ENCODE measurements around the gene SKI. TPM values are rescaled to one million over a fixed set of nuclear protein-coding genes. Genes with fewer than 3 reads are reported as not detected.
A peak's percentile ranks its signal among the peaks of the same experiment; 100 is the strongest.
"Not testable (repeated sequence)": the region's sequence is repeated elsewhere in the genome, so short reads cannot be mapped to it uniquely, and the experiment has no call there.

Gene SKI
- polyA plus RNA-seq, 6 donors from 2014 or later, result 0.26 to 1.3 (median 0.52) TPM; not detected in 1

DNA sequence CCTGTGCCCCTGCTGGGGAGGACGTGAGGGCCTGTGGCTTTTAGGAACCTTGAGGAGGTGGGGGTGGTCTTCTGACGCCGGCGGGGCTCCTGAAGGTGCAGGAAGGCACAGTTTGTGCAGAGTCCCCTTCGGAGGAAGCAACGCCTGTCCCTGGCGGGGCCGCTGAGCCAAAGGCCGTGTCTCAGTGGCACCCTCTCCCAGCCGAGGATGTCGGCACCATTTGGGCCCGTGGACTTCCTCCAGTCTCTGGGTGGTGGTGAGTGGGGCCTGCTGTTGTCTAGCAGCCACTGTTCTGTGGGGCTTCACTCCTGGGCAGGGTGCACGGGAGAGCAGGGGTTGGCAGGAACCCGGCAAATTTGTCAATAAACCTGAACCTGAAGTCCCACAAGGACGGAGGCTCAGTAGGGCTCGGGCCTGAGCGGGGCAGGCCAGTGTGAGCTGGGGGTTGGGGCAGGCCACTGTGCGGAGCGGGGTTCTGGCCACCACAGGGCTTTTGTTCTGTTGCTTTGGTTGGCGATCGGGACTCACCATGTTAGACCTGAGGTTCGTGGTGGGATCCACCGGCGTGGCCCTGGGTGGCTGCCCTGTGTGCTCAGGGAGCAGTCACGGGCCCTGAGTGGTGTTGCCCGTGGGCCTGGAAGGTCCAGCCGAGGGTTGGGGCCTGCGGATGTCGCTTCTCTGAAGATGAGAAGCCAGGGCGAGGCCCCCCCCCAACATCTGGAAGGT lies 64.8 kb downstream of the SKI start:
- no peak for ATAC-seq (ENCODE audit: low read depth in 2 of 2)

DNA sequence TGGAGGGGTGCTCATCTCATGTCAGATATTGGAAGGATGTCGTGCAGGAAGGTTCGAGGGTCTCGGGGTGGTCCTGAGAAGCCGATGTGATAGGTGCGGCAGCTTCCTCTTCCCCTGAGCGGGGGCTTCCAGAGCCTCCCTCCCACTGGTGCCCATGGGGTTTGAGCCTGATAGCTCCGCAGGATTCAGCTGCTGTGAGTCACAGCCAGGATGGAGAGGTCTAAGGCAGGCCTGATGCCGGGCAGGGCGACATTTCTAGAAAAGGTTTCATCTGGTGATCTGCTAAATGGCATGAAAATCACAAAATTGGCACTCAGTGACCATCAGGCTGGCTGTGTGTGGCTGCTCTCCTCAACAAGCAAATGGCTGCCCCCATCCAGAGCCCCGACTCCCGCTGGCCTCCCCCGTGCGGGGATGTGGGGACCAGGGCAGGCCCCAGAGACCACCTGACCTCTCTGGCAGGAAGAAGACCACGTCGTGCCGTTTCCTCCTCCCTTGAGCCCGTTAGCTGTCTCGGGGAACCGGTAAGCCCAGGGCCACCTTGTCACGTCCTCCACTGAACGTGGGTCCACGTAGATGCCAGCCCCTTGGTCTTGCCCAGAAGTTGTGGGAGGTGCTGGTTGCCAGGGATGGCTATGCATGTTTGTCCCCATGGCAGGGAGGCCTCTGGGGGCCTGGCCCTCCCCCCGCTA lies 66.1 kb downstream of the SKI start:
- Mint-ChIP-seq H3K27ac (peak overlapping the region in 3 of 6 donors; percentile 75 to 99 (median 84)), H3K9me3 (no peaks in the 10 kb centered on the region), H3K36me3 (no peaks in the 10 kb centered on the region), H3K4me1 (peaks cover 45 to 75% (median 72%) of the 10 kb centered on the region in 3 donors), H3K27me3 (no peaks in the 10 kb centered on the region), H3K4me3 (peak overlapping the region in 3 of 8 donors; percentile 21 to 66 (median 59))
- no peak for ATAC-seq (ENCODE audit: low read depth in 2 of 2)
- no peak for DNase-seq

More for the DNA sequence above, 64.8 kb downstream of the SKI start:
- Mint-ChIP-seq H3K4me3 (peak overlapping the region in 1 of 8 donors; percentile 43), H3K27ac (peak overlapping the region in 4 of 6 donors; percentile 57 to 99 (median 80)), H3K27me3 (no peaks in the 10 kb centered on the region), H3K36me3 (no peaks in the 10 kb centered on the region), H3K9me3 (no peaks in the 10 kb centered on the region), H3K4me1 (peaks cover 42 to 79% (median 71%) of the 10 kb centered on the region in 3 donors)
- no peak for DNase-seq

DNA sequence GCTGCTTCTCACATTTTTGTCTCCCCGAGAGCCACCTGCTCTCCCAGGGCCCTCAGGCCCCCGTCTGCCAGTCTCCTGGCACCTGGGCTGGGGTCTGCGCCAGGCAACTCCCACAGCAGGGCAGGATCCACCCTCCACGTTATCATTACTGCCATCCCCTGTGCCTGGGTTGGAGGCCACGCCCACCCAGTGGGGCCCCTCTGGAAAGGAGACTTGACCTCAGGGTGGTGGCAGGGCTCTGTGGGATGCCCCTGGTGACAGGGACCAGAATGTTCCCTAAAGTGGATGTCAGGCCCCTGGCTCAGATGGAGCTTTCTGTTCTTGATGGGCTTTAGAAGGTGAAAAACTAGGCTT lies 66.6 kb downstream of the SKI start:
- no peak for ATAC-seq (ENCODE audit: low read depth in 2 of 2)

DNA sequence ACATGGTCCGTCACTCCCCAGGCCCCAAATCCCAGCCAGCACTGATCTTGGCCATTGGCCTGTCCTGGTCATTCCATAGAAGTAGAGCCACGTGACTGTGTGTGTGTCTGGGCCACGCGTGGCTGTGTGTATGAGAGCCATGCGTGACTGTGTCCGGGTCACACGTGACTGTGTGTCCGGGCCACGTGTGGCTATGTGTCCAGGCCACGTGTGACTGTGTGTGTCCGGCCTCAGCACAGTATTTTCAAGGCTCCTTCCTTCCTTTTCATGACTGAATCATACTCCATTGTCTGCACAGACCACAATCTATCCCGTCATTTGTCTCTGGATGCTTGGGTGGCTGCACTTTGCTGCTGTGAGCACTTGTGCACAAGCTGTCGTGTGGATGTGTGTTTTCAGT lies 67.4 kb downstream of the SKI start:
- H3K4me3 Mint-ChIP-seq, result peak overlapping the region in 1 of 8 donors; percentile 21
- H3K4me1 Mint-ChIP-seq, result peaks cover 39 to 76% (median 72%) of the 10 kb centered on the region in 3 donors
- H3K9me3 Mint-ChIP-seq, result no peaks in the 10 kb centered on the region
- H3K27ac Mint-ChIP-seq, result peak overlapping the region in 2 of 6 donors; percentile 64 to 99
- H3K36me3 Mint-ChIP-seq, result no peaks in the 10 kb centered on the region
- DNase-seq, result no peak
- no peaks in the 10 kb centered on the region for H3K27me3 Mint-ChIP-seq
- ATAC-seq (ENCODE audit: low read depth in 2 of 2), result no peak

More for the DNA sequence above, 66.6 kb downstream of the SKI start:
- H3K4me3 Mint-ChIP-seq, result no peak overlapping the region
- H3K4me1 Mint-ChIP-seq, result peaks cover 41 to 76% (median 74%) of the 10 kb centered on the region in 3 donors
- DNase-seq, result no peak
- no peaks in the 10 kb centered on the region for H3K27me3 Mint-ChIP-seq
- H3K9me3 Mint-ChIP-seq, result no peaks in the 10 kb centered on the region
- peak overlapping the region in 4 of 6 donors; percentile 26 to 99 (median 70) for H3K27ac Mint-ChIP-seq
- H3K36me3 Mint-ChIP-seq, result no peaks in the 10 kb centered on the region

DNA sequence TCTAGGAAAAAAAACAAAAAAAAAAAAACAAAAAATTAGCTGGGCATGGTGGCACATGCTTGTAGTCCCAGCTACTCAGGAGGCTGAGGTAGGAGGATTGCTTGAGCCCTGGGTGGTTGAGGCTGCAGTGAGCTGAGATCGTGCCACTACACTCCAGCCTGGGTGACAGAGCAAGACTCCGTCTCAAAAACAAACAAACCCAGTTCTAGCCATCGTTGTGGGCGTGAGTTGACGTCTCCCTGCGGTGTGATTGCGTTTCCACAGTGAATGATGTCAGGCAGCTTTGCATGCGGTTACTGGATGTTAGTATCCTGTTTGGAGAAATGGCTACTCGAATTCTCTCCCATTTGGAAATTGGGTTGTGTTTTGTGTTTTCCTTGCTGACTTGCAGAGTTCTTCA lies 68.1 kb downstream of the SKI start:
- Mint-ChIP-seq H3K4me1 (peaks cover 33 to 76% (median 69%) of the 10 kb centered on the region in 3 donors), H3K4me3 (peak overlapping the region in 2 of 8 donors; percentile 33 to 52), H3K27ac (peak overlapping the region in 2 of 6 donors; percentile 80 to 99)
- not testable (repeated sequence) for H3K36me3 Mint-ChIP-seq; DNase-seq; H3K9me3 Mint-ChIP-seq; H3K27me3 Mint-ChIP-seq; ATAC-seq (ENCODE audit: low read depth in 2 of 2)

GRCh38 chr1:2296614-2297013 lies 68.5 kb downstream of the SKI start:
- H3K9me3 Mint-ChIP-seq, result no peaks in the 10 kb centered on the region
- peak overlapping the region in 3 of 6 donors; percentile 29 to 99 (median 80) for H3K27ac Mint-ChIP-seq
- no peaks in the 10 kb centered on the region for H3K27me3 Mint-ChIP-seq
- peaks cover 36 to 76% (median 70%) of the 10 kb centered on the region in 3 donors for H3K4me1 Mint-ChIP-seq
- ATAC-seq (ENCODE audit: low read depth in 2 of 2), result no peak
- peak overlapping the region in 2 of 8 donors; percentile 33 to 52 for H3K4me3 Mint-ChIP-seq
- no peak for DNase-seq
- no peaks in the 10 kb centered on the region for H3K36me3 Mint-ChIP-seq

DNA sequence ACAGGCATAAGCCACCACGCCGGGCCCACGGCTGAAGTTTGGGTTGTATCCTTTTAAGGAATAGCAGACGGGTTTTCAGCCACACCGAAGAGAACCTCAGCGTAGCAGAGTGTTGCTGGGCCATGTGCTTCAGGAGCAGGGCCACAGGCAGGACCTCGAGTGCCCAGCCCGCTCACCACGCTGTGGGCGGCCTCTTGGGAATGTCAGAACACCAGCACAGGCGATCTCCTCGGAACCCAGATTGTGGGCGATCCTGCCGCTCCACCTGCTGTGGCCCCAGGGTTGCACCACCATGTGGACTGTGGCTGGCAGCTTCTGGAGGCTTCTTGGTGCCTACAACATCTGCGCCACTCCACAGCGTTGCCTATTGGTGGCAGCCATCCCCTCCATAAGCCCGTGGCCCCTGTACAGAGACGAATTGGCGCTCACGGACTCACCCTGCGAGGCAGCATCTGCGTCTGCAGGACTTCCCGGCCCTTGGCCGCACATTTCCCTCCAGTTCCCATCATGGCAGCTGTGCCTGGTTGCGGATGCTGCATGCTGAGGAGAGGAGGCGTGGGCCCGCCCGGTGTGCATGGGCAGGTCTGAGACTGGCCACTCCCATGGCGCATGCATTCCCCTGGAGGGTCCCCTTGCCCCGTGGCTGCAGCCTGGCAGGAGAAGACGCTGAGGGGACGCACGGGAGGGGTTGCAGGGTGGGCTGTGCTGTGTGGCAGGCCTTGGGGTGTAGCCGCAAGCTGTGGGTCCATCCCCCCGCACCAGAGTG lies 69.3 kb downstream of the SKI start:
- Mint-ChIP-seq H3K27me3 (no peaks in the 10 kb centered on the region), H3K4me3 (peak overlapping the region in 3 of 8 donors; percentile 5 to 47 (median 15)), H3K9me3 (no peaks in the 10 kb centered on the region), H3K36me3 (no peaks in the 10 kb centered on the region), H3K27ac (peak overlapping the region in 5 of 6 donors; percentile 39 to 100 (median 59)), H3K4me1 (peaks cover 36 to 72% (median 69%) of the 10 kb centered on the region in 3 donors)
- DNase-seq (no peak), ATAC-seq (ENCODE audit: low read depth in 2 of 2) (no peak)

DNA sequence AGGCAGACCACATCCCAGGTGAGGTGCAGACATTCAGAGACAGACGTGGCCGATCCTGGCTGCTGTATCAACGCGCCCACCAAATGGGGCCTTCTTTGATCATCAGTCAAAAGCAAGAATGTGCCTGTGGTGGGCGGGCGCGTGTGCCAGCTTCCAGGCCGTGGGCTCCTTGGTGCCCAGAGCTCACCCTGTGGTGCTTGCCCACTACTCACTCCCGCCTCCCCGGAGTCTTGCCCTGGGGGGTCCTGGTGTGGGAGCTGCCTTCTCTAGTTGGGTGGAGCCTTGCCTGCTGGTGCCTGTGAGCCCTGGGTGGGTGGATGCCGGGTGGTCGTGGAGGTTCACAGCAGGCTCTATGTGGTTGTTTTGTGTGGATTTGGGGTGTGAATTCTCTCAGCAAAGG lies 70.6 kb downstream of the SKI start:
- Mint-ChIP-seq H3K27me3 (no peaks in the 10 kb centered on the region), H3K36me3 (no peaks in the 10 kb centered on the region), H3K4me3 (peak overlapping the region in 7 of 8 donors; percentile 47 to 90 (median 77)), H3K9me3 (no peaks in the 10 kb centered on the region), H3K27ac (peak overlapping the region; percentile 93 to 100 (median 98)), H3K4me1 (peaks cover 27 to 74% (median 64%) of the 10 kb centered on the region in 3 donors)
- no peak for ATAC-seq (ENCODE audit: low read depth in 2 of 2)
- no peak for DNase-seq

DNA sequence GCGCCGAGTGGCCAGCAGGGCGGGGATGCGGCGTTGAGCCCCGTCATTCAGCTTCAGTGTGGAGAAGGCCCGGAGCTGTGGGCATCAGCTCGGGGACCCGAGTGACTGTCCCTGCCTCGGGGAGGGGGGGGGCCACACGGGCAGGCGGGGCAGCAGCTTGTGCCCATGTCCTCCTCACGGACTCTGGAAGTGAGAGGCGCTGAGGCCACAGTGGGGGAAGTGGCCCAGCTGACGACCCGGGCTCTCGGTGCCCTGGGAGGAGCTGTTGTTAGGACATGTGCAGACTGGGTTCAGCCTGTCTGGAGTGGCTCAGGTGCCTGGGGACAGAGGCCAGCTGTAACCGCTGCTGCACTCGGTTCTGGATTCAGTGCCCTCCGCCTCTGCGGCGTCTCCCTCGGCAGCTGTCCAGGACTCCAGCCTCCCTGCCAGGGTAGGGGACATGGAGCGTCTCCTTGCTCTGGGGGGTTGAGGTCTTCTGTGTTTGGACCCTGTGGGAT lies 71.1 kb downstream of the SKI start:
- H3K4me3 Mint-ChIP-seq, result peak overlapping the region; percentile 47 to 94 (median 84)
- peaks cover 23 to 69% (median 59%) of the 10 kb centered on the region in 3 donors for H3K4me1 Mint-ChIP-seq
- no peaks in the 10 kb centered on the region for H3K9me3 Mint-ChIP-seq
- no peaks in the 10 kb centered on the region for H3K36me3 Mint-ChIP-seq
- H3K27me3 Mint-ChIP-seq, result no peaks in the 10 kb centered on the region
- peak overlapping the region; percentile 95 to 100 (median 100) for H3K27ac Mint-ChIP-seq
- no peak for ATAC-seq (ENCODE audit: low read depth in 2 of 2)
- no peak for DNase-seq

- peaks cover 0 to under 1% of the 10 kb centered on the region in 2 donors for H3K36me3 Mint-ChIP-seq
- ATAC-seq (ENCODE audit: low read depth in 2 of 2), result peak; percentile 72 to 73
- H3K27me3 Mint-ChIP-seq, result no peaks in the 10 kb centered on the region
- peak overlapping the region; percentile 99 to 100 (median 100) for H3K27ac Mint-ChIP-seq
- peaks cover 23 to 62% (median 58%) of the 10 kb centered on the region in 3 donors for H3K4me1 Mint-ChIP-seq
- no peaks in the 10 kb centered on the region for H3K9me3 Mint-ChIP-seq
- H3K4me3 Mint-ChIP-seq, result peak overlapping the region; percentile 77 to 96 (median 93)
- peak; percentile 96 for DNase-seq
Observed at GRCh38 chr1:2300004-2300771, 72.1 kb downstream of the SKI start.

DNA sequence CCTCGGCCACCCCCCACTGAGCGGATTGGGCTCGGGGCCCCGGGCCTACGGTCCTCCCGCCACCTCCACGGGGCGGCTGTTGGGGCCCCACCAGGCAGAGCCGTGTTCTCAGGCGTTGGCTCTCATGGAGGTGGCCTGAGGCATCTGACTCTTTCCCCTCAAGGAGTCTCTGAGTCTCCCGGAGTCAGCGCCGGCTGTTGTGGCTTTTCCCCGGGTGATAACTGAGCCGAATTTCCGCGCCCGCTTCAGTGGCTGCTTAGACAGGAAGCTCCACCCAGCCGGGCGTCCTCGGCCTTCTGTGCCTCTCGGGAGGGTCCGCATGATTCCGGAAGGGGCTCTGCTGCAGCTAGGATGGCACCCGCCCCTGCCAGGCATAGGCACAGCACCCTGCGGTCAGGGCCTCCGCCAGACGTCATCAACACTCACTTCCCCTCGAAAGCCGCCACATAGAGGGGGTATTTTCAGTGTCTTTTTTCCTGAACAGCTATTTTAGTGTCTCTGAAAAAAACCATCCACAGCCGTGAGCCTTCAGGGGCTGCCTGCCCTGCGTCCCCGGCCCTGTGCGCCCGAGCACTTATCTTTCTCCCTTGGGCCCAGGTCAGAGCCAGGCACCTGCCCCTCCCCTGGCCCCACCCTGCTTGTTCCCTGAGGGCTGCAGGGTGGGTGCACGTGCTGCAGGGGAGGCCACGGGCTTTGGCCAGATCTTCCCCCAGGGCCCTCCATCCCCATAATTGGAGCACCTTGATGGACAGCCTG lies 72.9 kb downstream of the SKI start:
- ATAC-seq (ENCODE audit: low read depth in 2 of 2) (peak; percentile 76 to 79), DNase-seq (peak; percentile 99)
- peaks cover 23 to 56% (median 52%) of the 10 kb centered on the region in 3 donors for H3K4me1 Mint-ChIP-seq

More for the DNA sequence above, 72.9 kb downstream of the SKI start:
- peak overlapping the region; percentile 99 to 100 (median 100) for H3K27ac Mint-ChIP-seq
- peaks cover 0 to 9% of the 10 kb centered on the region in 2 donors for H3K36me3 Mint-ChIP-seq
- no peaks in the 10 kb centered on the region for H3K27me3 Mint-ChIP-seq
- H3K9me3 Mint-ChIP-seq, result no peaks in the 10 kb centered on the region
- H3K4me3 Mint-ChIP-seq, result peak overlapping the region; percentile 77 to 96 (median 93)
